Glutamatergic neuron (in vitro differentiated cells): Measurements from ENCODE around the gene RASEF. TPM values are rescaled to one million over a fixed set of nuclear protein-coding genes. Genes with fewer than 3 reads are reported as not detected.

ENCODE experiments used
- DNase-seq: peaks from one replicate; pipeline ENCODE4 v3.0.0; 2022
- H3K27ac Mint-ChIP-seq: one replicate; pipeline ENCODE4 v1.8.0; 2020; ENCODE audit warnings: mild to moderate bottlenecking, mixed read lengths, inconsistent platforms; ENCODE audit not compliant: unreplicated experiment
- H3K27me3 Mint-ChIP-seq: one replicate; pipeline ENCODE4 v1.8.0; 2020; ENCODE audit warnings: mild to moderate bottlenecking, moderate library complexity, mixed read lengths, inconsistent platforms; ENCODE audit not compliant: unreplicated experiment
- H3K36me3 Mint-ChIP-seq: one replicate; pipeline ENCODE4 v1.8.0; 2020; ENCODE audit warnings: mild to moderate bottlenecking, mixed read lengths, inconsistent platforms; ENCODE audit not compliant: unreplicated experiment
- H3K4me1 Mint-ChIP-seq: one replicate; pipeline ENCODE4 v1.8.0; 2020; ENCODE audit warnings: mild to moderate bottlenecking, low read depth, mixed read lengths, inconsistent platforms; ENCODE audit not compliant: unreplicated experiment
- H3K4me3 Mint-ChIP-seq: one replicate; pipeline ENCODE4 v1.8.0; 2020; ENCODE audit warnings: mild to moderate bottlenecking, mixed read lengths, inconsistent platforms; ENCODE audit not compliant: unreplicated experiment
- H3K9me3 Mint-ChIP-seq: one replicate; pipeline ENCODE4 v1.8.0; 2020; ENCODE audit warnings: mild to moderate bottlenecking, moderate library complexity, mixed read lengths, inconsistent platforms; ENCODE audit not compliant: unreplicated experiment
- CTCF ChIP-seq: fragments of 200-600 bp; sonication (generic); IDR thresholded peaks from one replicate; pipeline ENCODE4 v1.5.0; 2021; ENCODE audit not compliant: partially characterized antibody, unreplicated experiment
- total RNA-seq: library from RNA; stranded (reverse); fragmentation: NEBNext Ultra II Directional; extraction: Animal tissue kit (Norgen Biotek cat#: 25700); gene quantifications from one replicate; pipeline ENCODE4 v1.2.1, GENCODE V29; 2021; ENCODE audit not compliant: unreplicated experiment

The RASEF gene
- total RNA-seq, 1 donor from 2014 or later: 0.25 TPM

- TF ChIP-seq CTCF: no peak
- Mint-ChIP-seq H3K36me3 (no peaks in the 10 kb centered on the region), H3K4me3 (no peak overlapping the region), H3K27ac (no peak overlapping the region), H3K9me3 (peaks cover 6% of the 10 kb centered on the region), H3K27me3 (peaks cover 12% of the 10 kb centered on the region), H3K4me1 (no peaks in the 10 kb centered on the region)
- DNase-seq: no peak
Measured at GRCh38 chr9:83059417-83059816, 3.5 kb downstream of the RASEF start.

- no peak overlapping the region for H3K4me3 Mint-ChIP-seq
- H3K4me1 Mint-ChIP-seq: no peaks in the 10 kb centered on the region
- peaks cover 3% of the 10 kb centered on the region for H3K9me3 Mint-ChIP-seq
- H3K27ac Mint-ChIP-seq: no peak overlapping the region
- H3K36me3 Mint-ChIP-seq: no peaks in the 10 kb centered on the region
- H3K27me3 Mint-ChIP-seq: peaks cover 12% of the 10 kb centered on the region
- TF ChIP-seq CTCF: no peak
- DNase-seq: no peak
Measured at GRCh38 chr9:83056911-83057310, 6.0 kb downstream of the RASEF start.

- Mint-ChIP-seq H3K4me3 (no peak overlapping the region), H3K9me3 (peaks cover 2% of the 10 kb centered on the region), H3K27me3 (peaks cover 9% of the 10 kb centered on the region), H3K27ac (no peak overlapping the region), H3K4me1 (no peaks in the 10 kb centered on the region), H3K36me3 (no peaks in the 10 kb centered on the region)
- no peak for DNase-seq
- no peak for TF ChIP-seq CTCF
Measured at GRCh38 chr9:83056174-83056573, 6.8 kb downstream of the RASEF start.

- H3K27me3 Mint-ChIP-seq: no peaks in the 10 kb centered on the region
- DNase-seq: no peak
- H3K27ac Mint-ChIP-seq: no peak overlapping the region
- no peaks in the 10 kb centered on the region for H3K9me3 Mint-ChIP-seq
- no peaks in the 10 kb centered on the region for H3K36me3 Mint-ChIP-seq
- TF ChIP-seq CTCF: no peak
- H3K4me3 Mint-ChIP-seq: no peak overlapping the region
- peaks cover 23% of the 10 kb centered on the region for H3K4me1 Mint-ChIP-seq
Measured at GRCh38 chr9:83047839-83048775, 14.8 kb downstream of the RASEF start.

- Mint-ChIP-seq H3K36me3 (no peaks in the 10 kb centered on the region), H3K27ac (no peak overlapping the region), H3K4me3 (no peak overlapping the region), H3K27me3 (peaks cover 4% of the 10 kb centered on the region), H3K4me1 (peaks cover 41% of the 10 kb centered on the region), H3K9me3 (no peaks in the 10 kb centered on the region)
- no peak for TF ChIP-seq CTCF
- DNase-seq: no peak
Measured at GRCh38 chr9:83043597-83043996, 19.3 kb downstream of the RASEF start.
